GM18499 (cell line): ENCODE measurements around the gene ABCA13.

Experiments
- ATAC-seq: cut with Tn5 transposase; IDR thresholded peaks from one replicate; pipeline ENCODE4 v1.9.1; 2021; ENCODE audit warnings: moderate number of reproducible peaks; ENCODE audit not compliant: insufficient read depth, unreplicated experiment

Gene ABCA13

GRCh38 chr7:48611993-48612392 lies 440.7 kb downstream of the ABCA13 start:
- ATAC-seq = no peak

GRCh38 chr7:48617508-48617907 lies 446.2 kb downstream of the ABCA13 start:
- ATAC-seq = no peak

GRCh38 chr7:48617993-48618392 lies 446.7 kb downstream of the ABCA13 start:
- ATAC-seq = no peak

GRCh38 chr7:48621076-48621475 lies 449.8 kb downstream of the ABCA13 start:
- no peak for ATAC-seq

- no peak for ATAC-seq
Observed at GRCh38 chr7:48627164-48627563, 455.9 kb downstream of the ABCA13 start.

- ATAC-seq = no peak
Observed at GRCh38 chr7:48628793-48629349, 457.6 kb downstream of the ABCA13 start.

GRCh38 chr7:48634116-48634632 lies 462.9 kb downstream of the ABCA13 start:
- no peak for ATAC-seq

GRCh38 chr7:48635796-48636195 lies 464.5 kb downstream of the ABCA13 start:
- no peak for ATAC-seq

GRCh38 chr7:48636391-48637015 lies 465.2 kb downstream of the ABCA13 start:
- ATAC-seq = no peak

GRCh38 chr7:48637382-48637781 lies 466.1 kb downstream of the ABCA13 start:
- ATAC-seq = no peak

- ATAC-seq = no peak
Observed at GRCh38 chr7:48638041-48638440, 466.8 kb downstream of the ABCA13 start.

- ATAC-seq = no peak
Observed at GRCh38 chr7:48643431-48644013, 472.3 kb downstream of the ABCA13 start.

- ATAC-seq = no peak
Observed at GRCh38 chr7:48658138-48658537, 486.9 kb downstream of the ABCA13 start.

- no peak for ATAC-seq
Observed at GRCh38 chr7:48660306-48660870, 489.1 kb downstream of the ABCA13 start.

GRCh38 chr7:48664241-48664640 lies 493.0 kb downstream of the ABCA13 start:
- ATAC-seq = no peak

GRCh38 chr7:48665353-48666135 lies 494.3 kb downstream of the ABCA13 start:
- no peak for ATAC-seq

GRCh38 chr7:48667407-48667806 lies 496.1 kb downstream of the ABCA13 start:
- no peak for ATAC-seq

- ATAC-seq = no peak
Observed at GRCh38 chr7:48671656-48672055, 500.4 kb downstream of the ABCA13 start.

- ATAC-seq = no peak
Observed at GRCh38 chr7:48681006-48681405, 509.7 kb downstream of the ABCA13 start.

- ATAC-seq = no peak
Observed at GRCh38 chr7:48691788-48692187, 520.5 kb downstream of the ABCA13 start.
